ENCODE measurements around the gene ITSN1. TPM values are rescaled to one million over a fixed set of nuclear protein-coding genes. Genes with fewer than 3 reads are reported as not detected.

The ITSN1 gene
- total RNA-seq, 1 donor from 2014 or later = 41.9 TPM

DNA sequence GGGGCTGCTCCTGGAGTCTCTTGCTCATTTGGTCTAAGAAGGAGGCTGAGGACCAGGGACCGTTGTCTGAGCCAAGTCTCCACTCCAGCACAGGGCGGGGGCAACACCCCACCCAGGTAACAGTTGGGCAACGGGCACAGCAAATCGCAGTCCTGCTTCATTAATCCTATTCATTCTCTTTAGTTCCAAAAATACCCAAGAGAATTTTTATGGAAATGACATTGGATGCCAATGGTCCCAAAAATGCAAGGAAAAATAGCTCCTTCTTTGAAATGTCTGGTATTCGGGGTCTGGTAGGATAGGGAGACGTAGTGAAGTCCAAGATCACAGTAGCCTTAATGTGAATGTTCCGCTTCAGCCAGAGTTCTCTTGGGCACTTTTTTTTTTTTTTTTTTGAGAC, 199.3 kb downstream of the ITSN1 start:
- Histone ChIP-seq H3K36me3 (peaks cover 31% of the 10 kb centered on the region), H3K4me3 (no peak overlapping the region), H3K27me3 (ENCODE audit: low read depth) (no peaks in the 10 kb centered on the region), H3K27ac (replicated peaks) (no peak overlapping the region), H3K9me3 (replicated peaks) (no peaks in the 10 kb centered on the region), H3K4me1 (peaks cover 21% of the 10 kb centered on the region)
- DNase-seq = no peak
- intact Hi-C loops (cut with micrococcal nuclease) = no loop called here
- TF ChIP-seq, protein P1, sequence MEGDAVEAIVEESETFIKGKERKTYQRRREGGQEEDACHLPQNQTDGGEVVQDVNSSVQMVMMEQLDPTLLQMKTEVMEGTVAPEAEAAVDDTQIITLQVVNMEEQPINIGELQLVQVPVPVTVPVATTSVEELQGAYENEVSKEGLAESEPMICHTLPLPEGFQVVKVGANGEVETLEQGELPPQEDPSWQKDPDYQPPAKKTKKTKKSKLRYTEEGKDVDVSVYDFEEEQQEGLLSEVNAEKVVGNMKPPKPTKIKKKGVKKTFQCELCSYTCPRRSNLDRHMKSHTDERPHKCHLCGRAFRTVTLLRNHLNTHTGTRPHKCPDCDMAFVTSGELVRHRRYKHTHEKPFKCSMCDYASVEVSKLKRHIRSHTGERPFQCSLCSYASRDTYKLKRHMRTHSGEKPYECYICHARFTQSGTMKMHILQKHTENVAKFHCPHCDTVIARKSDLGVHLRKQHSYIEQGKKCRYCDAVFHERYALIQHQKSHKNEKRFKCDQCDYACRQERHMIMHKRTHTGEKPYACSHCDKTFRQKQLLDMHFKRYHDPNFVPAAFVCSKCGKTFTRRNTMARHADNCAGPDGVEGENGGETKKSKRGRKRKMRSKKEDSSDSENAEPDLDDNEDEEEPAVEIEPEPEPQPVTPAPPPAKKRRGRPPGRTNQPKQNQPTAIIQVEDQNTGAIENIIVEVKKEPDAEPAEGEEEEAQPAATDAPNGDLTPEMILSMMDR (IDR thresholded peaks at IDR 0.05; ENCODE audit: borderline replicate concordance) = no peak

DNA sequence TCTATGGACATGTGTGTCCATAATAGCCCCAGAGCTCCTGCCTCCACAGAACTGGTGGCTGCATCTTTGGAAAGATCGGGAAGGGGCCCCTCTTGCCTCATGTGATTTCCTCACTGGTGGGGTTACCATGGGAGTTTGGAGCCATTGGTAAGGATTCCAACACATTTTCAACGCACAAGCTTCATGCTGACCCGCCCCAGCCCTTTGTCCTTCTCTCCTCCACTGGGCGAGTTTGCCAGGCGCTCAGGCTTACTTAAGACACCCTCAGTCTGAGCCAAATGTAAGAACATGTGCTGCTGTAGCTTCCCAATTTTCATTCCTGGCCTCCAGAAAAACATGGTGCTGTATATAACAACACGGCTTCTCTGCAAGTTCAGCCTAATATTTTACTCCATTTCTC, 200.9 kb downstream of the ITSN1 start:
- intact Hi-C loops (cut with micrococcal nuclease) = no loop called here
- Histone ChIP-seq H3K4me1 (peaks cover 21% of the 10 kb centered on the region), H3K36me3 (peaks cover 16% of the 10 kb centered on the region), H3K9me3 (replicated peaks) (no peaks in the 10 kb centered on the region), H3K27me3 (ENCODE audit: low read depth) (no peaks in the 10 kb centered on the region), H3K4me3 (no peak overlapping the region), H3K27ac (replicated peaks) (peak overlapping the region; percentile 16)
- TF ChIP-seq, protein P1 (IDR thresholded peaks at IDR 0.05; ENCODE audit: borderline replicate concordance) = no peak
- DNase-seq = no peak

DNA sequence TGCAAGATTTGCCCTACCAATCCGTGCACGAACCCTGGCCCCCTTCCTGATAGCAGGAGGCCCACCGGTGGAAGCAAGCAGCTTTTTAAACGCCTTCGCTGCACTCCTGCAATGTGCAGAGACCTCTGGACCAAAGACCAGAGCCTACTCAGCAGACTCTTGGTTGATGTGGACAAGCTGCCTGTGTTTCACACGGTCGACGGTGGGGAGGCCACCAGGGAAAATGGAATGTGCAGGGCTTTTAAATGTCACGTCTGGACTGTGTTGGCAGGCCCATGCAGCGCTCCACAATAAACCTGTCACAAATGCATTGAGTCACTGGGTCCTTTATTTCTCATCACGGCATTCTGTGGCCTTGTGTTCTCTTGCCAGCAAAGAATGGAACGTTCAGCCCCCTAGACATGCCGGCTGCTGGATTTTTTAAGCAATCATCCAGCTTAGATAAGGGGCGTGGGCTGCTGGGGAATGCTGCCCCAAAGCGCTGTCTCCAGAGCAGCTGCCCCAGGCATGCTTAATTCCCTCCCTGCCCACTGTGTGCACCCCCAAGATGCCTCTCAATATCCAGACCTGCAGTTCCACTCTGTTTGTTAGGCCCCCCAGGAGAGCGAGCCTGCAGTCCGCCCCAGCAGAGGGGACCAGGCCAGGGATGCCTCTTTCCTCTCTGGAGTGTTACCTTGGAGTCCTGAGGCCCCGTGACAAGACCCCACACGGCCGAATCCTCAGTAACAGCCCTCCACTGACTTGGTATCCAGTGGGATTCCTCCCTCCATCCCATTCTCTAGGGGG, 202.0 kb downstream of the ITSN1 start:
- DNase-seq = peak; percentile 32
- intact Hi-C loops (cut with micrococcal nuclease) = no loop called here

DNA sequence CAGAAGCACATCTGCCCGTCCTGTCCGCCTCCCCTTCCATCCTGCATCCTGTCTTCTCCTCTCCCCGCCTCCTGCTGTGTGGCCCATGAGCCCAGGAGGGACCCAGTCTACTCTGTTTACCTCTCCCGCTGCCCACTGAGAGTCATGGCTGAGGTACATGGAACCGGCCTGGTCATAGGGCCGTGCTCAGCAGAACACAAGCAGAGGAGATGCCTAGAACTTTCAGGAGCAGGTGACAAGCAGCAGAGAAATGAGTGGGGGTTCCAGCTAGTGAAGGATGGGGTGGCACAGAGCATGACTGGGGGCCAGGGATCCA, 202.5 kb downstream of the ITSN1 start:
- Histone ChIP-seq H3K4me1 (peaks cover 21% of the 10 kb centered on the region), H3K27ac (replicated peaks) (peak overlapping the region; percentile 16), H3K9me3 (replicated peaks) (no peaks in the 10 kb centered on the region), H3K27me3 (ENCODE audit: low read depth) (no peaks in the 10 kb centered on the region), H3K36me3 (peaks cover 2% of the 10 kb centered on the region), H3K4me3 (no peak overlapping the region)
- intact Hi-C loops (cut with micrococcal nuclease) = no loop called here
- DNase-seq = no peak
- TF ChIP-seq, protein P1 (IDR thresholded peaks at IDR 0.05; ENCODE audit: borderline replicate concordance) = no peak

More for the DNA sequence above, 202.0 kb downstream of the ITSN1 start:
- no peaks in the 10 kb centered on the region for H3K9me3 ChIP-seq (replicated peaks)
- TF ChIP-seq, protein P1 (IDR thresholded peaks at IDR 0.05; ENCODE audit: borderline replicate concordance) = no peak
- H3K4me1 ChIP-seq = peaks cover 21% of the 10 kb centered on the region
- peaks cover 7% of the 10 kb centered on the region for H3K36me3 ChIP-seq
- peak overlapping the region; percentile 25 for H3K27ac ChIP-seq (replicated peaks)
- H3K4me3 ChIP-seq = no peak overlapping the region
- no peaks in the 10 kb centered on the region for H3K27me3 ChIP-seq (ENCODE audit: low read depth)

DNA sequence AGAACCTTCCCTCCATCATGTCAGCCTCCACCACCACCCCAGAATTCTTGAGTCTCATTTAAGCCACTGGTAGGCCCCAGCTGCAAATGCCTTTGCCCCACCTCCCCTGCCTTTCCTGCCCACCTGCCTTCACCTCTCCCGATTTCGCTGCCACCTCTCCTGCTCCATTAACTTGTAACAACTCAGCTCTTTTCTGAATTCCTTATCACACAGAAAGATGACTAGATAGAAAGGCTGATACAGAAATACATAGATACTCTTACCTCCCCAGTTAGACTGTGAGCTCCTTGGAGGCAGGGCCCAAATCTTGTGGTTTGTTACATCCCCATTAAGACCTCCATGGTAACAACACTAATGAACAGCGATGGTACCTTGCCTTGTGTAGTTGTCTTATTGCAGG, 203.8 kb downstream of the ITSN1 start:
- no peaks in the 10 kb centered on the region for H3K27me3 ChIP-seq (ENCODE audit: low read depth)
- no peaks in the 10 kb centered on the region for H3K9me3 ChIP-seq (replicated peaks)
- H3K4me1 ChIP-seq = peaks cover 21% of the 10 kb centered on the region
- H3K27ac ChIP-seq (replicated peaks) = no peak overlapping the region
- intact Hi-C loops (cut with micrococcal nuclease) = no loop called here
- TF ChIP-seq, protein P1 (IDR thresholded peaks at IDR 0.05; ENCODE audit: borderline replicate concordance) = no peak
- no peak for DNase-seq
- H3K4me3 ChIP-seq = no peak overlapping the region
- H3K36me3 ChIP-seq = no peaks in the 10 kb centered on the region
